Measurements from ENCODE around the gene PRAC2.

DNA sequence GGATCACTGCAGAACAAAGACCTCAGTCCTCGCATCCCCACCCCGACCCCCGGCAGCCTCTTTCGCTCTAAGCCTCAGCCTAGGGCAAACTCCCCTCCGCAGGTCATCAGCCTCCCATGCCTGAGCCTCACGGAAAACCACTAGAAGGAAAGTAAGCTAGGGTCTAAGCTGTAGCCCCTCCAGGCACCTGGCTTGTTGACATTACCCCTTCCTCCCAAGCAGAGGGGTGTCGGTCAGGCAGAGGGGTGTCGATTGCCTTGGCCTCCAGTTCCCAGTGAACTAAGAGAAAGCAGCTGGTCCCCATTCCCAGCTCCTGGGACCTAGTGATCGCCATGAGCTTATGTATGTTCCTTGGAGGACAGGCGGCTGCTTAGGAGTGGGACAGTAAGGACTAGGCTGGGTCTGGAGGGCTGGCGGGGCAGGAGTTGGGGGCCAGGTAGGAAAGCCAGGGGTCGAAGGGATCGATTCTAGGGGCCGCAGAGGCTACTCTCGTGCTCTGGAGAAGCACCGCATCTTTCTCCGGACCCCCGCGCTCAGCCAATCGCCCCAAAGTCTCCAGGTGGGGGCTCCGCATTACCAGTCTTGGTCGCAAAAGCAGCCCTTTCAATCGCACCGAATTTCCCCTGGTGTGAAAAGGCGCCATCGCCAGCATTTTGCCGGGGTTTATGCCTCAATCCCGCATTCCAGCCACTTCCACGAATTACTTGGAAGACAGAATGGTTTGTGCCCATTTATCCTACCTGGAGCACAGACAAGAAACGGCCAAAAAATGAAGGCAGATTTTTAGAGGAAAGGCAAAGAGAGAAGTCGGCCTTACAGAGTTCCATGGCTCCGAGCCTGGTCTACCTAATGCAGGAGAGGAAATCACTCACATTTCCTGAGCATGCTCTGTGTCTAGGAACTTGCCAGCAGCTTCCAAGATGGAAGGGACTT, 26.9 kb downstream of the PRAC2 start:
- TF ChIP-seq TEAD4 (IDR thresholded peaks at IDR 0.05; ENCODE audit: borderline replicate concordance, insufficient read depth): no peak
- TF ChIP-seq, protein P1, sequence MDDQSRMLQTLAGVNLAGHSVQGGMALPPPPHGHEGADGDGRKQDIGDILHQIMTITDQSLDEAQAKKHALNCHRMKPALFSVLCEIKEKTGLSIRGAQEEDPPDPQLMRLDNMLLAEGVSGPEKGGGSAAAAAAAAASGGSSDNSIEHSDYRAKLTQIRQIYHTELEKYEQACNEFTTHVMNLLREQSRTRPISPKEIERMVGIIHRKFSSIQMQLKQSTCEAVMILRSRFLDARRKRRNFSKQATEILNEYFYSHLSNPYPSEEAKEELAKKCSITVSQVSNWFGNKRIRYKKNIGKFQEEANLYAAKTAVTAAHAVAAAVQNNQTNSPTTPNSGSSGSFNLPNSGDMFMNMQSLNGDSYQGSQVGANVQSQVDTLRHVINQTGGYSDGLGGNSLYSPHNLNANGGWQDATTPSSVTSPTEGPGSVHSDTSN (IDR thresholded peaks at IDR 0.05): no peak
- no peak for TF ChIP-seq JUND (IDR thresholded peaks at IDR 0.05)
- TF ChIP-seq EP300 (IDR thresholded peaks at IDR 0.05; ENCODE audit: borderline replicate concordance in 1 of 2, low read depth in 1 of 2, low read length in 1 of 2): no peak
- no peak for TF ChIP-seq REST (IDR thresholded peaks at IDR 0.05; ENCODE audit: low read depth, low read length)
- TF ChIP-seq, protein P2, sequence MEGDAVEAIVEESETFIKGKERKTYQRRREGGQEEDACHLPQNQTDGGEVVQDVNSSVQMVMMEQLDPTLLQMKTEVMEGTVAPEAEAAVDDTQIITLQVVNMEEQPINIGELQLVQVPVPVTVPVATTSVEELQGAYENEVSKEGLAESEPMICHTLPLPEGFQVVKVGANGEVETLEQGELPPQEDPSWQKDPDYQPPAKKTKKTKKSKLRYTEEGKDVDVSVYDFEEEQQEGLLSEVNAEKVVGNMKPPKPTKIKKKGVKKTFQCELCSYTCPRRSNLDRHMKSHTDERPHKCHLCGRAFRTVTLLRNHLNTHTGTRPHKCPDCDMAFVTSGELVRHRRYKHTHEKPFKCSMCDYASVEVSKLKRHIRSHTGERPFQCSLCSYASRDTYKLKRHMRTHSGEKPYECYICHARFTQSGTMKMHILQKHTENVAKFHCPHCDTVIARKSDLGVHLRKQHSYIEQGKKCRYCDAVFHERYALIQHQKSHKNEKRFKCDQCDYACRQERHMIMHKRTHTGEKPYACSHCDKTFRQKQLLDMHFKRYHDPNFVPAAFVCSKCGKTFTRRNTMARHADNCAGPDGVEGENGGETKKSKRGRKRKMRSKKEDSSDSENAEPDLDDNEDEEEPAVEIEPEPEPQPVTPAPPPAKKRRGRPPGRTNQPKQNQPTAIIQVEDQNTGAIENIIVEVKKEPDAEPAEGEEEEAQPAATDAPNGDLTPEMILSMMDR (IDR thresholded peaks at IDR 0.05): no peak
- TF ChIP-seq CHD2 (IDR thresholded peaks at IDR 0.05; ENCODE audit: low read length, partially characterized antibody): no peak
- TF ChIP-seq POLR2AphosphoS5 (IDR thresholded peaks at IDR 0.05; ENCODE audit: low read depth, low read length): no peak
